HUES6 (cell line): Measurements from ENCODE around the gene ABTB2.

Experiments used
- H3K27ac ChIP-seq: 2 replicates; pipeline ENCODE4 v1.7.0; 2013; ENCODE audit warnings: low read depth, mild to moderate bottlenecking, low read length, inconsistent platforms
- H3K27me3 ChIP-seq: 2 replicates; pipeline ENCODE4 v1.6.1; 2013; ENCODE audit warnings: low read length; ENCODE audit not compliant: control insufficient read depth, insufficient read depth
- H3K36me3 ChIP-seq: 2 replicates; pipeline ENCODE4 v1.6.1; 2013; ENCODE audit warnings: low read length; ENCODE audit not compliant: control insufficient read depth, insufficient read depth
- H3K4me1 ChIP-seq: 2 replicates; pipeline ENCODE4 v1.6.1; 2013; ENCODE audit warnings: low read length; ENCODE audit not compliant: control insufficient read depth, insufficient read depth
- H3K4me3 ChIP-seq: 2 replicates; pipeline ENCODE4 v1.5.1; 2013; ENCODE audit warnings: low read depth, low read length
- H3K9ac ChIP-seq: one replicate; pipeline ENCODE4 v1.6.1; 2013; ENCODE audit warnings: mild to moderate bottlenecking, low read length
- H3K9me3 ChIP-seq: 2 replicates; pipeline ENCODE4 v1.6.1; 2013; ENCODE audit warnings: low read depth, low read length; ENCODE audit not compliant: control insufficient read depth, insufficient read depth

The ABTB2 gene

GRCh38 chr11:34162856-34163255, 195.0 kb downstream of the ABTB2 start:
- Histone ChIP-seq H3K9ac (no peak overlapping the region), H3K4me1 (no peaks in the 10 kb centered on the region), H3K27ac (no peak overlapping the region), H3K27me3 (no peaks in the 10 kb centered on the region), H3K9me3 (no peaks in the 10 kb centered on the region), H3K4me3 (no peak overlapping the region), H3K36me3 (peaks cover 20% of the 10 kb centered on the region)

GRCh38 chr11:34162493-34162820, 195.4 kb downstream of the ABTB2 start:
- H3K9ac ChIP-seq, result no peak overlapping the region
- H3K4me3 ChIP-seq, result no peak overlapping the region
- no peak overlapping the region for H3K27ac ChIP-seq
- H3K27me3 ChIP-seq, result no peaks in the 10 kb centered on the region
- no peaks in the 10 kb centered on the region for H3K9me3 ChIP-seq
- peaks cover 24% of the 10 kb centered on the region for H3K36me3 ChIP-seq
- no peaks in the 10 kb centered on the region for H3K4me1 ChIP-seq

- no peaks in the 10 kb centered on the region for H3K4me1 ChIP-seq
- no peak overlapping the region for H3K27ac ChIP-seq
- H3K36me3 ChIP-seq, result peaks cover 26% of the 10 kb centered on the region
- no peaks in the 10 kb centered on the region for H3K27me3 ChIP-seq
- no peaks in the 10 kb centered on the region for H3K9me3 ChIP-seq
- H3K4me3 ChIP-seq, result no peak overlapping the region
- no peak overlapping the region for H3K9ac ChIP-seq
These were observed 195.9 kb downstream of the ABTB2 start for GRCh38 chr11:34161812-34162492.

GRCh38 chr11:34161361-34161760, 196.4 kb downstream of the ABTB2 start:
- H3K9ac ChIP-seq, result no peak overlapping the region
- no peak overlapping the region for H3K27ac ChIP-seq
- H3K4me1 ChIP-seq, result no peaks in the 10 kb centered on the region
- no peak overlapping the region for H3K4me3 ChIP-seq
- H3K9me3 ChIP-seq, result no peaks in the 10 kb centered on the region
- H3K36me3 ChIP-seq, result peaks cover 26% of the 10 kb centered on the region
- no peaks in the 10 kb centered on the region for H3K27me3 ChIP-seq

GRCh38 chr11:34160791-34161190, 197.0 kb downstream of the ABTB2 start:
- Histone ChIP-seq H3K27ac (no peak overlapping the region), H3K4me1 (no peaks in the 10 kb centered on the region), H3K4me3 (no peak overlapping the region), H3K9ac (no peak overlapping the region), H3K27me3 (no peaks in the 10 kb centered on the region), H3K9me3 (no peaks in the 10 kb centered on the region), H3K36me3 (peaks cover 31% of the 10 kb centered on the region)

- Histone ChIP-seq H3K9me3 (no peaks in the 10 kb centered on the region), H3K4me1 (no peaks in the 10 kb centered on the region), H3K36me3 (peaks cover 36% of the 10 kb centered on the region), H3K9ac (no peak overlapping the region), H3K27ac (no peak overlapping the region), H3K4me3 (no peak overlapping the region), H3K27me3 (no peaks in the 10 kb centered on the region)
These were observed 197.6 kb downstream of the ABTB2 start for GRCh38 chr11:34160049-34160721.

- Histone ChIP-seq H3K9ac (no peak overlapping the region), H3K4me1 (no peaks in the 10 kb centered on the region), H3K27me3 (no peaks in the 10 kb centered on the region), H3K4me3 (no peak overlapping the region), H3K36me3 (peaks cover 50% of the 10 kb centered on the region), H3K27ac (no peak overlapping the region), H3K9me3 (no peaks in the 10 kb centered on the region)
These were observed 199.1 kb downstream of the ABTB2 start for GRCh38 chr11:34158661-34159060.

GRCh38 chr11:34157163-34157562, 200.6 kb downstream of the ABTB2 start:
- Histone ChIP-seq H3K9me3 (no peaks in the 10 kb centered on the region), H3K4me1 (no peaks in the 10 kb centered on the region), H3K36me3 (peaks cover 65% of the 10 kb centered on the region), H3K27ac (no peak overlapping the region), H3K27me3 (no peaks in the 10 kb centered on the region), H3K9ac (no peak overlapping the region), H3K4me3 (no peak overlapping the region)

- Histone ChIP-seq H3K4me3 (no peak overlapping the region), H3K4me1 (no peaks in the 10 kb centered on the region), H3K9me3 (no peaks in the 10 kb centered on the region), H3K27ac (no peak overlapping the region), H3K36me3 (peaks cover 69% of the 10 kb centered on the region), H3K9ac (no peak overlapping the region), H3K27me3 (no peaks in the 10 kb centered on the region)
These were observed 202.1 kb downstream of the ABTB2 start for GRCh38 chr11:34155757-34156062.

GRCh38 chr11:34155057-34155756, 202.6 kb downstream of the ABTB2 start:
- Histone ChIP-seq H3K36me3 (peaks cover 73% of the 10 kb centered on the region), H3K27ac (no peak overlapping the region), H3K9me3 (no peaks in the 10 kb centered on the region)

GRCh38 chr11:34154059-34154875, 203.5 kb downstream of the ABTB2 start:
- H3K9me3 ChIP-seq, result no peaks in the 10 kb centered on the region
- H3K27ac ChIP-seq, result no peak overlapping the region
- no peaks in the 10 kb centered on the region for H3K4me1 ChIP-seq
- no peaks in the 10 kb centered on the region for H3K27me3 ChIP-seq
- no peak overlapping the region for H3K9ac ChIP-seq
- peaks cover 78% of the 10 kb centered on the region for H3K36me3 ChIP-seq
- no peak overlapping the region for H3K4me3 ChIP-seq

More at GRCh38 chr11:34155057-34155756, 202.6 kb downstream of the ABTB2 start:
- H3K4me3 ChIP-seq, result no peak overlapping the region
- no peaks in the 10 kb centered on the region for H3K27me3 ChIP-seq
- no peak overlapping the region for H3K9ac ChIP-seq
- H3K4me1 ChIP-seq, result no peaks in the 10 kb centered on the region
